ENCODE measurements around the gene CEP162. TPM values are rescaled to one million over a fixed set of nuclear protein-coding genes. Genes with fewer than 3 reads are reported as not detected.
"Not testable (repeated sequence)": the region's sequence is repeated elsewhere in the genome, so short reads cannot be mapped to it uniquely, and the experiment has no call there.

The CEP162 gene
- total RNA-seq, 1 experiment from 2014 or later = 8.2 TPM

DNA sequence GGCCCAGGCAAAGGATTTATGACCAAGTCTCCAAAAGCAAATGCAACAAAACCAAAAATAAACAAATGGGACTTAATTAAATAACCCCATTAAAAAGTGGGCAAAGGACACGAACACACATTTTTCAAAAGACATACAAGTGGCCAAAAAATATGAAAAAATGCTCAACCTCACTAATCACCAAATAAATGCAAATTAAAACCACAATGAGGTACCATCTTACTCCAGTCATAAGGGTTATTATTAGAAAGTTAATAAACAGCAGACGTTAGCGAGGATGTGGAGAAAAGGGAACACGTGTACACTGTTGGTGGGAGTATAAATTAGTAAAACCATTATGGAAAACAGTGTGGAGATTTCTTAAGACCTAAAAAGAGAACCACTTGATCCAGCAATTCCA is 71.1 kb downstream of the CEP162 start:
- DNase-seq (ENCODE audit: low read depth) = no peak

DNA sequence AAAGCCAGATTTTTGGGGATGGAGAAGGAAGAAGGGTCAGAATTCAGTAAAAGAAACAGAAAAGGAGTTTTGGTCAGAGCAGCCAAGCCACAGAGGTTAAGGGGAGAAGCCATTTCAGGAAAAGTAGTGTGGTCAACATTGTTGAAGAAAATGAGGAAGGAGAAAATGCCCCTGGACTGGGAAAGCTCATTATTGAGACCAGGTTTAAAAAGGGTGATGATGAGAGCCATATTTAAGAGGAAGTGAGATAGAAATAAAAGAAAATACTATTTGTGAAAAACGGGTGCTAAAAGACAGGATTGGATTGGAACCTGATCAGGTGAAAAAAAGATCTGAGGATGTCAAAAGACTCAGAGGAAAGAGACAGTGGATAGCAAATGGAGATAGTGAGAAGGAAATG is 75.8 kb downstream of the CEP162 start:
- DNase-seq (ENCODE audit: low read depth) = no peak

DNA sequence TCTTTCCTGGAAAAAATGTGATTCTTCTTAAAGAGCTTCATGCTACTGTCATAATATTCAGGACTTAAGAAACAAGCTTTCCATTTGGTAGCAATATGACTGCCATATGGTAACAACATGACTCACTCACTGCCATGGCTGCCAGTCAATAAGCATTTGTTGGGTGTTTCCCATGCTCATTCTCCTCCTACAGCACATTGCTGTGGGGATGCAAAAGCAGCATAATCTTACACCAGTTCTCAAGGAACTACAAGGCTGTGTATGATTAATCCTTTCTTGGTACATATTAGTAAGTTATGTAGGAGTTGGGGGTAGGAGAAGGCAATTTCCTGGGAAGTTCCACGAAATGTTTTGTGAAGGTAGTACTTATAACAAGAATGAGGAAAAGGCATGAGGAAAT is 76.7 kb downstream of the CEP162 start:
- DNase-seq (ENCODE audit: low read depth) = peak; percentile 43

DNA sequence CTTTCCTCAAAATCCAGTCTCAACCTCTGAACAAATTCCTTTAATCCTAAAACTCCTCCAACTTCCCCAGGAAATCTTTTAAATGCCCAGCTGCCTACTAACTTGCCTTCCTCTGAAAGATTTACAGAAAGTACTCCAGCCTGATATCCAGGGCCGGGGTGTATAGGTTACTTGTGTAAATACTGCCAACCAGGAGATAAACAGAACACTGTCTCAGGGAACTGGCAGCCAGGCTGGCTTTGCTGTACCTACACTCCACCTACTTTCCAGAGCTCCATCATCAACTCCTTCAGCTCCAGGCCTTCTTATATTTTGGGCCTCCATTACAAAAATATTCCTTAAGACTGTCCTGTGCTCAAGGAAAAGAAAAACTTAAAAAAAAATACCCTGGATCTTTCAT is 85.9 kb downstream of the CEP162 start:
- DNase-seq (ENCODE audit: low read depth) = no peak

DNA sequence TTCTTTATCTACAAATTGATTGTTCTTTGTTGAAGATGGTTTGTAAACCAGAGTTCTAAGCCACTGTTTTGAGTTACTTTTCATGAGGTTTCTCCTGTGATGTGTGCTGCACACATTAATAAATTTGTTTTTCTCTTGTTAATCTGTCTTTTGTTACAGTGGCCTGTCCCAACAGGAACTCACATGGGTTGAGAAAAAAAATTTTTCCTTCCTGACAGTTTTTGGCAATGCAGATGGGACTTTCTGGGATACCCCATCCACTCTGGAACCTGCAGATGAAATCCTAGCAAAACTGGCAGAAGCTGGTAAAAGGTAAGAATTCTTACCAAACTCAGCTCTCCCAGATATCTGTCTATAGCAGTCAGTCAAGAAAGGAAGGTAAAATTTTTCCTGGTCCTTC is 88.1 kb downstream of the CEP162 start:
- no peak for DNase-seq (ENCODE audit: low read depth)

DNA sequence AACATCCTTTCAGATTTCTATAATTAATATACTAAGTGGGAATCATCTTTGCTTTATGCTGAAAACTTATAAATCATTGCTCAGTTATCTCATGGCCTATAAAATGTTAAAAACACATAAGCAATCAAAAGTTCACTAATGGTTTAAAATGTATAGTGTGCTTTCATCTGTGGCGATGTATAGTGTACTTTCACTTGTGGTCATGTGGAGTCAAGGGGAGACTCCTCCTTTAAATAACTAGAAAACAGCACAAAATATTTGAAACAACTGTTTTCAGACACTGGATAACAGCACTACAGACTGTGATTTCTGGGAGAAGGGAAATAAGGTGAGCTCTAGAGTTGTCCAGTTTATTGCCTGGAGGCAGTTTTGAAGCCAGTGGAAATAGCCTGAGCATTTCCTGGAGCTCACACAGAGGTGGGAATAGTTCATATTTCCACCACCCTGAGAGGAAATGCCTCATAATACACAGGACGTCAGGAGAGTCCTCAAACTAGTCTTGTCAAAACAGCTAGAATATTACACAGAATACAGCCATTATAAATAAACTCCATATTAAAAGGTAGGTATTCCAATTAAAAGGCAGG is 89.4 kb downstream of the CEP162 start:
- DNase-seq (ENCODE audit: low read depth) = peak; percentile 59

DNA sequence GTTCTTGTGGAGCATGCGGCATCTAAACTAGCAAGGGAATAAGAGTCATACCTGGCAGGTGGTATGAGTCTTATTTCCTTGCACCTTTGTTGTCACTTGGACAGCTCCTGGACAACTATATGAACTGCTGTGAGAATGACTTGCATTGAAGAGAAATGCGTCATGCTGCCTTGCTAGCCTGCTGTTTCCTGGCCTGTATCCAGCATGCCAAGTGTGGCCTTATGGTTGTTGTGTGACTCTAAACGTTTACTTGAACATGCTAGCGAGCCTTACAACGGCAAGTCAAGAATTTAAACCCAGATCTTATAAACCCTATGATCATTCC is 90.4 kb downstream of the CEP162 start:
- no peak for DNase-seq (ENCODE audit: low read depth)

DNA sequence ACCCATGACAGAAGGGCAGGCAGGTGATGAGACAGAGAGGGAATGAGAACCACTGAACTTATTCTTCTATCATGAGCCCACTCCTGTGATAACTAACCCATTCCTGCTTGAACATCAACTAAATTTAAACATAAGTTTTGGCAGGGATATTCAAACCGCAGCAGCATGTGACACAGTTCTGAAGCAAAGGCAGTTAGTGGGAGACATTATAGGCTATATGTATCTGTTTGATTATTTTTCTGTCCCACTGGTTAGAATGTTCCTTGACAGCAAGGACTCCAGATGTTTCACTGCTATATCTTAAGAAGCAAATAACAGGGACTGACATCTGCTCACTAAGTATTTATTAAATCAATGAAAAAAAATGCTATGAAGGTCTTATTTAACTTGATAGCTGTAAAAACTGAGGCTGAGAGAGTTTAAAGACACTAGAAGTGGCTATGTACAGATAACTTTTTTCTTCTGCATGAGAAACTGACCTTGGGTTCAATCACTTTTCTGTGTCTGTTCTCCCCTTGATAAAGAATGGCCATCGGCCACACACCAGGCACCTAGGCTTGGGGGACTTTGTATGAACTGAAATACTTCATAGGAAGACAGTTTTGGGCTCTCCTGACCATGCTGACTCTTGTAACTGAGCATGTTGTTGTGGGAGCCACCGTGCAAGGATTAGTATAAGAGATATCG is 90.9 kb downstream of the CEP162 start:
- DNase-seq (ENCODE audit: low read depth) = no peak

DNA sequence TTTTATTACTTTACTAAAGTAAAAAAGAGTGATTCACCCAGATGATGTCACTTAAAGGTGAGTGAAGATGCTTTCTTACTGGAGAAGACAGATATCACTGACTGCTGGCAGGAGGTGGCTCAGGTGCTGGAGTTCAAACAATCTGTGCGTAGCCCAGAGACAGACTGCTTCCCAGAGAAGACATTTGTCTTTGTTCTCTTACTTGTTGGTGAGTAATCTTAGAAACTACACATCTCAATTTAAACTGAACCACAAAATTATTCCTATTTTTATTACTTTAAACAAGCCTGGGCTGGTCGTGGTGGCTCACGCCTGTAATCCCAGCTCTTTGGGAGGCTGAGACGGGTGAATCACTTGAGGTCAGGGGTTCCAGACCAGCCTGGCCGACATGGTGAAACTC is 92.2 kb downstream of the CEP162 start:
- DNase-seq (ENCODE audit: low read depth) = no peak

DNA sequence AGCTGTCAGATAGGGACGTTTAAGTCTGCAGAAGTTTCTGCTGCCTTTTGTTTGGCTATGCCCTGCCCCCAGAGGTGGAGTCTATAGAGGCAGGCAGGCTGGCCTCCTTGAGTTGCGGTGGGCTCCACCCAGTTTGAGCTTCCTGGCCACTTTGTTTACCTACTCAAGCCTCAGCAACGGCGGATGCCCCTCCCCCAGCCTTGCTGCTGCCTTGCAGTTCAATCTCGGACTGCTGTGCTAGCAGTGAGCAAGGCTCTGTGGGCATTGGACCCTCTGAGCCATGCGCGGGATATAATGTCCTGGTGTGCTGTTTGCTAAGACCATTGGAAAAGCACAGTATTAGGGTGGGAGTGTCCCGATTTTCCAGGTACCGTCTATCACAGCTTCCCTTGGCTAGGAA is 94.1 kb downstream of the CEP162 start:
- DNase-seq (ENCODE audit: low read depth) = not testable (repeated sequence)

DNA sequence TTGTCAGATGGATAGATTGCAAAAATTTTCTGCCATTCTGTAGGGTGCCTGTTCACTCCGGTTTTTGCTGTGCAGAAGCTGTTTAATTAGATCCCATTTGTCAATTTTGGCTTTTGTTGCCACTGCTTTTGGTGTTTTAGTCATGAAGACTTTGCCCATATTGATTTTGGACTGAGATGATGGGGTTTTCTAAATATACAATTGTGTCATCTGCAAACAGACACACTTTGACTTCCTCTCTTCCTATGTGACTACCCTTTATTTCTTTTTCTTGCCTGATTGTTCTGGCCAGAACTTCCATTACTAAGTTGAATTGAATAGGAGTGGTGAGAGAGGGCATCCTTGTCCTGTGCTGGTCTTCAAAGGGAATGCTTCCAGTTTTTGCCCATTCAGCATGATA is 97.9 kb downstream of the CEP162 start:
- not testable (repeated sequence) for DNase-seq (ENCODE audit: low read depth)

DNA sequence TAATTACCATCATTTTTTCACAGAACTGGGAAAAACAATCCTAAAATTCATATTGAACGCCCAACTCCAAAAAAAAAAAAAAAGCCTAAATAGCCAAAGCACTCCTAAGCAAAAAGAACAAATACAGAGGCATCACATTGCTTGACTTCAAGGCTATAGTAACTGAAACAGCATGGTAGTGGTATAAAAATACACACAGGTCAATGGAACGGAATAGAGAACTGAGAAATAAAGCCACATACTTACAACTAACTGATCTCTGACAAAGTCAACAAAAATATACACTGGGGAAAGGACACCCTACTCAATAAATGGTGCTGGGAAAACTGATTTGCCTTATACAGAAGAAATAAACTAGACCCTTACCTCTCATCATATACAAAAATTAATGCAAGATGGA is 104.3 kb downstream of the CEP162 start:
- no peak for DNase-seq (ENCODE audit: low read depth)

DNA sequence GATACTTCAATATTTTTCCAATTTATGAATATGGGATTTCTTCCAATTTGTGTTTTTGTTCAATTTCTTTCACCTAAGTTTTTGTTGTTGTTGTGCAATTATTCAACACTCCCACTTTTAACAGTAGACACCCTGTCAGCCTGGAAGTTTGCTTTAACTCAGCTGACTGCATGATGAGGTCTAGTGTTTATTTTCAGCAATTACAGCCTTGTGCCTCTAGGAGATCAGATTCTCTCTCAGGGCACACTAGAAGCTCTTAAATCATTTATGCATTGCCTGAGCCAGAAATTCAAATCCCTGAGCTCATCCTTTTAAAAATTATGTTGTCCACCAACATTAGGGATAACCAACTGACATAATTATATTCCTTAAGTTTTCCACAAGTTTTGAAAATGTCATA is 108.2 kb downstream of the CEP162 start:
- DNase-seq (ENCODE audit: low read depth) = no peak

DNA sequence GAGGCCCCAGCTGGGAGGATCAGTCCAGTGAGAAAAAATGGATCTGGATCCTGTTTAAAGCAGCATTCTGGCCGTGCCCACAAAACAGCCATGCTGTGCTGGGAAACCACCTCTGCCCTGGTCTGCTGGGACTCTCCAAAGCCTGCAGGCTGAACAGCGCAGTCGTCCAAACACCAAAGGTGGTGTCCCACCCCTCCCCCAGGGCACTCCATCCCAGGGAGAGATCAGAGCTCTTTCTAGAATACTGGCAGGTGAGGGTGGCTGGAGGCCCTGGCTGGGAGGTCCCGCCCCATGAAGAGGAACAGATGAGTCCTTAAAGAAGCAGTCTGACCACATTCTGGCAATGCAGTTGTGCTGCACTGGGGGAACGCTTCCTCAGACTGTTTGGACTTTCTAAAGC is 109.3 kb downstream of the CEP162 start:
- DNase-seq (ENCODE audit: low read depth) = no peak

DNA sequence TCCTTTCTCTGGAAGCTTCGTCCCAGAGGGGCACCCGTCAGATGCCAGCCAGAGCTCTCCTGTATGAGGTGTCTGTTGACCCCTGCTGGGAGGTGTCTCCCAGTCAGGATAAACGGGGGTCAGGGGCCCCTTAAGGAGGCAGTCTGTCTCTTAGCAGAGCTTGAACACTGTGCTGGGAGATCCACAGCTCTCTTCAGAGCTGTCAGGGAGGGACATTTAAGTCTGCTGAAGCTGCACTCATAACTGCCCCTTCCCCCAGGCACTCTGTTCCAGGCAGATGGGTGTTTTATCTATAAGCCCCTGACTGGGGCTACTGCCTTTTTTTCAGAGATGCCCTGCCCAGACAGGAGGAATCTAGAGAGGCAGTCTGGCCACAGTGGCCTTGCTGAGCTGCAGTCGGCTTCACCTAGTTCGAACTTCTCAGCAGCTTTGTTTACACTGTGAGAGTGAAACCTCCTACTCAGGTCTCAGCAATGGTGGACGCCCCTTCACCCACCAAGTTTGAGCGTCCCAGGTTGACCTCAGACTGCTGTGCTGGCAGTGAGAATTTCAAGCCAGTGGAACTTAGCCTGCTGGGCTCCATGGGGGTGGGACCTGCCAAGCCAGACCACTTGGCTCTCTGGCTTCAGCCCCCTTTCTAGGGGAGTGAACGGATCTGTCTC is 112.4 kb downstream of the CEP162 start:
- DNase-seq (ENCODE audit: low read depth) = not testable (repeated sequence)

DNA sequence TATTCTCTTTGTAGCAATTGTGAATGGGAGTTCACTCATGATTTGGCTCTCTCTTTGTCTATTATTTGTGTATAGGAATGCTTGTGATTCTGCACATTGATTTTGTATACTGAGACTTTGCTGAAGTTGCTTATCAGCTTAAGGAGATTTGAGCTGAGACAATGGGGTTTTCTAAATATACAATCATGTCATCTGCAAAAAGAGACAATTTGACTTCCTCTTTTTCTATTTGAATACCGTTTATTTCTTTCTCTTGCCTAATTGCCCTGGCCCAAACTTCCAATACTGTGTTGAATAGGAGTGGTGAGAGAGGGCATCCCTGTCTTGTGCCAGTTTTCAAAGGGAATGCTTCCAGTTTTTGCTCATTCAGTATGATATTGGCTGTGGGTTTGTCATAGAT is 116.1 kb downstream of the CEP162 start:
- not testable (repeated sequence) for DNase-seq (ENCODE audit: low read depth)

DNA sequence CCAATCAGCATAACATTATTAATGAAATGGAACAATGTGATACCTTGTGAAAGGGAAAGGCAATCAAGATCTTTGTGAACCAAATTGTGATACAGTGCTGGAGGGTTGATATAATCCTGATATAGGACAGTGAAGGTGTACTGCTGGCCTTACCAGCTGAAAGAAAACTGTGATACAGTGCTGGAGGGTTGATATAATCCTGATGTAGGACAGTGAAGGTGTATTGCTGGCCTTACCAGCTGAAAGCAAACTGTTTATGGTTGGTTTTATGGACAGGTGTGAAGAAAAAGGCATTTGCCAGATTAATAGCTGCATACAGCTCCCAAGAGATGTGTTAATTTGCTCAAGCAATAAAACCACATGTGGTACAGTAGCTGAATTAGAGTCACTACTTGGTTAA is 119.9 kb downstream of the CEP162 start:
- DNase-seq (ENCODE audit: low read depth) = no peak

DNA sequence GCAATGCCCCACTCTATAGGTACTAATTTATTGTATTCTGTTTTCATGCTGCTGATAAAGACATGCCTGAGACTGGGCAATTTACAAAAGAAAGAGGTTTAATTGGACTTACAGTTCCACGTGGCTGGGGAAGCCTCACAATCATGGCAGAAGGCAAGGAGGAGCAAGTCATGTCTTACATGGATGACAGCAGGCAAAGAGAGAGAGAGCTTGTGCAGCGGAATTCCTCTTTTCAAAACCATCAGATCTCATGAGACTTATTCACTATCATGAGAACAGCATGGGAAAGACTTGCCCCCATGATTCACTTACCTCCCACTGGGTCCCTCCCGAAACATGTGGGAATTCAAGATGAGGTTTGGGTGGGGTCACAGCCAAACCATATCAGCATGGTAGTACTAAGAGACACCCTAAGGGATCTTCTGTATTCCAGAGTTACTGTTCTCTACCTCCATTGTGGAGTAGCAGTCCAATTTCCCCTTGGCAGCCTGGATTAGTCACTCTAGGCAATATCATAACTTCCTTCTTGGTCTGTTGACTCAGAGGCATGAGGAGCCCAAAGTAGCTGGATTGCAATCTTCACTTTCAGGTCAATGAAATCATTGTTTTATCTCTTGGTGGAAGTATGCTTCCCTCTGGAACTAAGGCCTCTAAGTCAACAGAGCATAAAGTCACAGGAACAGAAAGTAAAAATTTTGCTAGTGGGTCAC is 122.1 kb downstream of the CEP162 start:
- not testable (repeated sequence) for DNase-seq (ENCODE audit: low read depth)

DNA sequence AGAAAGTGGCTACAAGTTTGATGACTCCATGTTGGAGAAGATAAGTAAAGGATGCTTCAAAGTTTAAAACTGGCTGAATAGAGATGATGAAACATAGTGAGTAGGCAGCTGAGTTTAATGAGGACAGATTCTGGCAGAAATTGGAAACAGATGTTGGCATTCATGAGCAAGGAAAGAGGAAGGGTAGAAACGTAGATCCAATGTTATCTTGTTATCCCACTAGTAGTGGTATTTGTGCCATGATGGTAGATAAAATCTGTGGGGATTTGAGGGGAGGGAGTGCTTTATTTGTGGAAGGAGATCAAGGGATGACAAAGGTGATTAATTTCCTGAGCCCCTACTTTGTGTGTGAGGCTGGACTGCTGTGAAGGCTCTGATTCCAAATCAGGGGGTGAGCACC is 124.4 kb downstream of the CEP162 start:
- no peak for DNase-seq (ENCODE audit: low read depth)

DNA sequence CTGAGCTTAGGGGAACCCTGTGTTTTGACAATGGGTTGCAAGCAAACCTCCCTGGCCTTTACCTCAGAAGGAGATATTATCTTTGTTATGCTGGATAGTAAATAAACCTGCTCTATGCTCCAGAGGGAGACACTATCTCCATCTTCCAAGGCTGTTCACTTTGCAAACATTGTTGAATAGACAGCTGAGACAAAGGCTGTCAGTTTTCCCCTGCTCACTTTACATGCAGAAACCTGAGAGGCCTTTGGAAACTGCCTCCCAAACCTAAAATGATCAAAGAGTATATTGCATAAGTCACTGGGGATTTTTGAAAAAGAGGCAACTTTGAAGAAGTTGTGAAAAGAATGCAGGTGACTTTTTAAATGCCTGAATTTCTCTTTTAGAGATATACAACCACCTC is 132.3 kb downstream of the CEP162 start:
- no peak for DNase-seq (ENCODE audit: low read depth)

DNA sequence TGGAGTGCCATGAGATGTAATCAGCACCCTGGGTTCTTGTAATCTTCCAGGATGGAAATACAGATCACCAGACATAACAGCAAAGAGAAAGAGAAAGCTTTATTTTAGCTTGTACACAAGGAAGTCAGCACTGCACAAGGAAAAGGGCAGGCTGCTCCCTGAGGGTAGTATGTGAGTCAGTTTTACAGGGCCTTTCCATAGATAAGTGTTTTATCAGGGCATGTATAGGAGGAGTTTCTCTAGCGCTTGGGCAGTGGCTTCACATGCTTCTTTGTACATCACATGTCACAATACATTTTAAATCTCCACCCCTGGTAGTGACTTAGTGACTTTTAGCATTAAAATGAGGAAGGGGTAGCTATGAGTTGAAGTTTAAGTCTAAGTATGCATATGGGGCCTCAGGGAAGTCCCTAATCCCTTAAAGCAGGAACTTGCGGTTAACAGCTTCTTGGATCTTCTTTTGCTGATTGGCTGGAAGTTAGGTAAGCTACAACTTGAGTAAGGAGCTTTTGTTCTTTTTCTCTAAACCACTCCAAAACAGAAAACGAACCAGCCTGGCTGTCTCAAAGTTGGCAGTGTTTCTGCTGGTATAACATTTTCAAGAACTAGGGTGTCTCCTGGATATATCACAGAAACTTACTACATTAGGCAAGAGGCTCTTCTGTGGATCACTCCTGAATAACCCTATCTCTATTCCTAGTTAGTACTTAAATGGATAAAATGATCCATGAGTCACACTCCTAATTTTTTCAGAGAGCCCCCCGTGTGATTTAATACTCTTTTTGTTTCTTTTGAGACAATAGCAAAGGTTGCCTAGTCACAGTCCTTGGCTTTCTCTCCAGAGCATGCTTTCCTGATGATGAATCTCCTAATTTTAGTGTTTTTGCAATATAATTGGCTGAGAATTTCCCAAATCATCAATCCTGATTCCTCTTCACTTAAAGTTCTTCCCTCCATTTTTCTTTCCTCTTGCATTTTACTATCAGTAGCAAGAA is 133.7 kb downstream of the CEP162 start:
- peak; percentile 32 for DNase-seq (ENCODE audit: low read depth)

DNA sequence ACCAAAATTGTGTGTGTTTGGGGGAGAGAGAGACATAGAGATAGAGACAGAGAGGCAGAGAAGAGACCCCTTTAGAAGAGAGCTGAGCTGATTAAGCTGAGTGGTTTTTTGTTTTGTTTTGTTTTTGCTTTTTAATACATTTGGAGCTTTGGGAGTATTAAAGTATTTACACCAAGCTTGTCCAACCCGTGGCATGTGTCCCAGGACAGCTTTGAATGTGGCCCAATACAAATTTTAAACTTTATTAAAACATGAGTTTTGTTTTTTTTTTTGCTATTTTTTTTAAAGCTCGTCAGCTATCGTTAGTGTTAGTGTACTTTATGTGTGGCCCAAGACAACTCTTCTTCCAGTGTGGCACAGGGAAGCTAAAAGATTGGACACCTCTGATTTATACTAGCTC is 137.9 kb downstream of the CEP162 start:
- DNase-seq (ENCODE audit: low read depth) = no peak

Data from M059J (cell line).